Measurements from ENCODE around the gene SV2B. TPM values are rescaled to one million over a fixed set of nuclear protein-coding genes. Genes with fewer than 3 reads are reported as not detected.

The SV2B gene
- total RNA-seq, 1 experiment from 2014 or later, result not detected

- Histone ChIP-seq H3K9me3 (ENCODE audit: control insufficient read depth, low read depth, low read length) (no peaks in the 10 kb centered on the region), H3K79me2 (ENCODE audit: insufficient read depth, low read length) (no peaks in the 10 kb centered on the region), H3K23ac (ENCODE audit: insufficient read length, low read depth, low read length) (no peak overlapping the region), H4K8ac (replicated peaks; ENCODE audit: insufficient read length, low read depth, low read length) (no peak overlapping the region), H2BK20ac (ENCODE audit: low read depth, low read length, poor library complexity, severe bottlenecking) (no peak overlapping the region), H2AK5ac (ENCODE audit: insufficient read length, low read length) (no peak overlapping the region), H3K23me2 (ENCODE audit: insufficient read length, low read depth, low read length, poor library complexity, severe bottlenecking) (no peaks in the 10 kb centered on the region), H3T11ph (ENCODE audit: low read length) (no peak overlapping the region), H3K4ac (ENCODE audit: low read depth, low read length) (no peak overlapping the region), H2BK12ac (ENCODE audit: insufficient read length, low read depth, low read length) (no peak overlapping the region), H3K4me1 (ENCODE audit: insufficient read depth, low read length) (no peaks in the 10 kb centered on the region), H2BK5ac (ENCODE audit: insufficient read length, low read length) (no peak overlapping the region), H4K91ac (ENCODE audit: insufficient read length, low read depth, low read length) (no peak overlapping the region), H2AFZ (ENCODE audit: low read length) (no peak overlapping the region), H2BK120ac (ENCODE audit: low read depth, low read length, poor library complexity, severe bottlenecking) (no peak overlapping the region), H3K14ac (ENCODE audit: insufficient read depth, low read length) (no peak overlapping the region), H3K27ac (ENCODE audit: insufficient read length, low read depth, low read length) (no peak overlapping the region), H3K56ac (ENCODE audit: insufficient read length, low read depth, low read length) (no peak overlapping the region), H4K5ac (ENCODE audit: insufficient read length, low read depth, low read length) (no peak overlapping the region), H3K9ac (ENCODE audit: extremely low read depth, insufficient read length, low read length) (no peak overlapping the region), H3K18ac (ENCODE audit: insufficient read length, low read depth, low read length) (no peak overlapping the region), H4K20me1 (ENCODE audit: control insufficient read depth, insufficient read depth, insufficient read length) (no peaks in the 10 kb centered on the region), H3K27me3 (ENCODE audit: insufficient read depth, low read length) (no peaks in the 10 kb centered on the region), H3K79me1 (ENCODE audit: insufficient read depth, low read depth, low read length, poor library complexity, severe bottlenecking) (no peaks in the 10 kb centered on the region), H2BK15ac (ENCODE audit: low read depth, low read length) (no peak overlapping the region), H3K4me2 (ENCODE audit: insufficient read depth, insufficient read length, low read length) (no peak overlapping the region)
- Mint-ChIP-seq H3K27me3 (ENCODE audit: low read depth) (peaks cover 2% of the 10 kb centered on the region; the same call in 1 of the 2 replicates), H3K27ac (no peak overlapping the region), H3K9me3 (no peaks in the 10 kb centered on the region; a peak in 1 of 5 replicates), H3K4me1 (peaks cover 0 to 5% of the 10 kb centered on the region in 2 experiments; a peak in 1 of 4 replicates), H3K36me3 (ENCODE audit: insufficient read depth in 1 of 3, low read depth in 3 of 3) (no peaks in the 10 kb centered on the region), H3K4me3 (no peak overlapping the region)
- WGBS (ENCODE audit: extremely low coverage, insufficient read length, low lambda C conversion rate), result no CpG with 5 or more reads among the region's 3 CpGs
- DNase-seq, result no peak
- TF ChIP-seq CTCF (conservative IDR thresholded peaks at IDR 0.05), result no peak
Observed at GRCh38 chr15:91335702-91336101, 235.6 kb downstream of the SV2B start.

All from H9 (cell line).